Cardiac muscle cell (in vitro differentiated cells and primary cell): ENCODE data around the gene SERPINA5. TPM values are rescaled to one million over a fixed set of nuclear protein-coding genes. Genes with fewer than 3 reads are reported as not detected.

Source experiments
- DNase-seq, 2 donors: peaks; one replicate each; pipeline versions ENCODE4 v3.0.0 to v3.0.0-alpha.2; 2010 to 2017; ENCODE audit warnings: low read depth in 1 of 2, low spot score in 1 of 2
- H3K27ac ChIP-seq: fragments of 200-600 bp; sonication (generic); 2 replicates; pipeline ENCODE4 v1.5.1; 2016
- H3K27me3 ChIP-seq: fragments of 200-600 bp; sonication (generic); 2 replicates; pipeline ENCODE4 v1.6.0; 2016; ENCODE audit warnings: control low read depth
- H3K36me3 ChIP-seq: fragments of 200-600 bp; sonication (generic); 2 replicates; pipeline ENCODE4 v1.5.1; 2016; ENCODE audit warnings: control low read depth
- H3K4me1 ChIP-seq: fragments of 200-600 bp; sonication (generic); 2 replicates; pipeline ENCODE4 v1.8.1; 2017; ENCODE audit warnings: low read depth, mild to moderate bottlenecking, mixed run types
- H3K4me3 ChIP-seq: fragments of 200-600 bp; sonication (generic); 2 replicates; pipeline ENCODE4 v1.5.1; 2016; ENCODE audit warnings: mild to moderate bottlenecking
- H3K9me3 ChIP-seq: fragments of 200-600 bp; sonication (generic); 2 replicates; pipeline ENCODE4 v1.5.1; 2017; ENCODE audit warnings: low read depth, mild to moderate bottlenecking, control low read depth
- polyA plus RNA-seq: library from polyadenylated mRNA; unstranded; fragments of >200 nt; fragmentation: Nextera tagmentation; extraction: Ambion mirVana; gene quantifications from 2 replicates; pipeline ENCODE4 v1.2.1, GENCODE V29; 2016
- total RNA-seq: library from RNA; depleted of rRNA; stranded (reverse); fragments of >200 nt; gene quantifications from 2 replicates; pipeline ENCODE4 v1.2.3, GENCODE V29; 2016
- TF ChIP-seq, protein P1 (sequence below): IDR thresholded peaks from 2 replicates; pipeline ENCODE4 v1.5.1; 2012; ENCODE audit warnings: low read depth, mild to moderate bottlenecking, low read length

The SERPINA5 gene
- total and polyA plus RNA-seq, 2 experiments from 2014 or later, result not detected

DNA sequence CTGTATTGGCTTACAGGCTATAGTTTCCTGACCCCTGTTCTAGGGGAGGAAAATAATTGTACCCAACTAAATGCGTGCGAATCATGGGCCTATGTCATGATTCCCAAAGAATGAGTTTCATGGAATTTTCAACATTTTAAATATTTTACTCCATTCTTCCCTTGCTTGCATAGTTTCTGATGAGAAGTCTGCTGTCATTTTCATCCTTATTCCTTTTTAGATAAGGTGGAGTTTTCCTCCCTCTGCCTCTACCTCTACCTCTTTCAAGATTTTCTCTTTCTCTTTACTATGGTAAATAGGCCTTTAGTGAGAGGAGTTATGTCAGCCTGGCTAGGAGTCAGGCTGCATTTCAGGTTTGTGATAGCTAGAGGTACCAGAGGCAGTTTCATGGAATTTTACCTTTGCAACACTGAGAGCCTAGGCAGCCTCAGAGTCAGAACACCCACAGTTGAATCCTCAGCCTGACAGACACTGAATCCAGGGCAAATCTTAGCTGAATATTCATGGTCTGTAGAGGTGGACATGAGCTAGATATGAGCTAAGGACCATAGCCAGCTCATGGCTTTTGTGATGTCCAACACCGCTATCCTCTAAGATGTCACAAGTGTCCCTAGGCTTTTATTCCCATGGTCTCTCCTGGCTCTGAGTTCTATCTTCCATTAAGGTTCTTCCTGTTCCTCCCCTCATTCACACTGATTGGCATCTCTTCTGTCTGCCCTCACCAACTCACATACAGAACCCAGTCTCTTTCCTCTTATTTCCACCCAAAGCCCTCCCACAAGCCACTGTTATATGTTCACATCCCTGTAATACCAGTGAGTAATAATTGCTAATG, 37.0 kb downstream of the SERPINA5 start:
- Histone ChIP-seq H3K4me3 (no peak overlapping the region), H3K27me3 (no peaks in the 10 kb centered on the region), H3K9me3 (no peaks in the 10 kb centered on the region), H3K36me3 (no peaks in the 10 kb centered on the region), H3K4me1 (no peaks in the 10 kb centered on the region), H3K27ac (no peak overlapping the region)
- TF ChIP-seq, protein P1, sequence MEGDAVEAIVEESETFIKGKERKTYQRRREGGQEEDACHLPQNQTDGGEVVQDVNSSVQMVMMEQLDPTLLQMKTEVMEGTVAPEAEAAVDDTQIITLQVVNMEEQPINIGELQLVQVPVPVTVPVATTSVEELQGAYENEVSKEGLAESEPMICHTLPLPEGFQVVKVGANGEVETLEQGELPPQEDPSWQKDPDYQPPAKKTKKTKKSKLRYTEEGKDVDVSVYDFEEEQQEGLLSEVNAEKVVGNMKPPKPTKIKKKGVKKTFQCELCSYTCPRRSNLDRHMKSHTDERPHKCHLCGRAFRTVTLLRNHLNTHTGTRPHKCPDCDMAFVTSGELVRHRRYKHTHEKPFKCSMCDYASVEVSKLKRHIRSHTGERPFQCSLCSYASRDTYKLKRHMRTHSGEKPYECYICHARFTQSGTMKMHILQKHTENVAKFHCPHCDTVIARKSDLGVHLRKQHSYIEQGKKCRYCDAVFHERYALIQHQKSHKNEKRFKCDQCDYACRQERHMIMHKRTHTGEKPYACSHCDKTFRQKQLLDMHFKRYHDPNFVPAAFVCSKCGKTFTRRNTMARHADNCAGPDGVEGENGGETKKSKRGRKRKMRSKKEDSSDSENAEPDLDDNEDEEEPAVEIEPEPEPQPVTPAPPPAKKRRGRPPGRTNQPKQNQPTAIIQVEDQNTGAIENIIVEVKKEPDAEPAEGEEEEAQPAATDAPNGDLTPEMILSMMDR, result no peak
- no peak for DNase-seq

DNA sequence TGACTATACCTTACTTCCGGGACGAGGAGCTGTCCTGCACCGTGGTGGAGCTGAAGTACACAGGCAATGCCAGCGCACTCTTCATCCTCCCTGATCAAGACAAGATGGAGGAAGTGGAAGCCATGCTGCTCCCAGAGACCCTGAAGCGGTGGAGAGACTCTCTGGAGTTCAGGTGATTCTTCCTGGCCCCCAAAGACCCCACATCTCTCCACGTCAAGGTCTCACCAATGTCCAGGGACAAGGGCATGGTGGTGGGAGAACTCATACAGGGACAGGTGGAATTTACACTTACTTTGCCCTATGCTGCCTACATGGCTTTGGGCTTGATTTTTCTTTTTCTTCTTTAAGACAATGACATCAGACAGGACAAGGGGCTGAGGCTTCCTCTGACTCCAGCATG, 38.1 kb downstream of the SERPINA5 start:
- Histone ChIP-seq H3K27ac (no peak overlapping the region), H3K36me3 (no peaks in the 10 kb centered on the region), H3K27me3 (peaks cover 1% of the 10 kb centered on the region), H3K4me3 (no peak overlapping the region), H3K9me3 (no peaks in the 10 kb centered on the region), H3K4me1 (no peaks in the 10 kb centered on the region)
- no peak for DNase-seq
- TF ChIP-seq, protein P1, result no peak

DNA sequence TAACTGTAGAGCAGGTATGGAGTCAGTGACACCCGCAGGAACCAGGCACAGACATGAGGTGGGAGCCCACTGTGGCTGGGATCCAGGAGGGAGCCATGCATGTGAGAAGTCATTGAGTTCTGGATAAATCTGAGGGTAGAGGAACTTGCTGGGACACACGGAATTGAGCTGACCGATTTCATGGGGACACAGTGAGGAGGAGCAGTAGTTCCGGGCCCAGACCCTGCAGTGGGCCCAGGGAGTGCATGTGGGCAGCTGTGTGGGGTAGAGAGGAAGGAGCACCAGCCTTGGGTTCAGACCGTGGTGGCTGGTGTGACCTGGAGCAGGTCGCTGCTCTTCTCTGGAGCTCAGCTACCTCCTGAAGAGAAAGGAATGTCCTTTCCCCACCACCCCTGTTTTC, 39.4 kb downstream of the SERPINA5 start:
- no peak overlapping the region for H3K27ac ChIP-seq
- no peaks in the 10 kb centered on the region for H3K9me3 ChIP-seq
- no peak overlapping the region for H3K4me3 ChIP-seq
- TF ChIP-seq, protein P1, result no peak
- peaks cover 11% of the 10 kb centered on the region for H3K27me3 ChIP-seq
- no peaks in the 10 kb centered on the region for H3K36me3 ChIP-seq
- no peaks in the 10 kb centered on the region for H3K4me1 ChIP-seq
- DNase-seq, result no peak

DNA sequence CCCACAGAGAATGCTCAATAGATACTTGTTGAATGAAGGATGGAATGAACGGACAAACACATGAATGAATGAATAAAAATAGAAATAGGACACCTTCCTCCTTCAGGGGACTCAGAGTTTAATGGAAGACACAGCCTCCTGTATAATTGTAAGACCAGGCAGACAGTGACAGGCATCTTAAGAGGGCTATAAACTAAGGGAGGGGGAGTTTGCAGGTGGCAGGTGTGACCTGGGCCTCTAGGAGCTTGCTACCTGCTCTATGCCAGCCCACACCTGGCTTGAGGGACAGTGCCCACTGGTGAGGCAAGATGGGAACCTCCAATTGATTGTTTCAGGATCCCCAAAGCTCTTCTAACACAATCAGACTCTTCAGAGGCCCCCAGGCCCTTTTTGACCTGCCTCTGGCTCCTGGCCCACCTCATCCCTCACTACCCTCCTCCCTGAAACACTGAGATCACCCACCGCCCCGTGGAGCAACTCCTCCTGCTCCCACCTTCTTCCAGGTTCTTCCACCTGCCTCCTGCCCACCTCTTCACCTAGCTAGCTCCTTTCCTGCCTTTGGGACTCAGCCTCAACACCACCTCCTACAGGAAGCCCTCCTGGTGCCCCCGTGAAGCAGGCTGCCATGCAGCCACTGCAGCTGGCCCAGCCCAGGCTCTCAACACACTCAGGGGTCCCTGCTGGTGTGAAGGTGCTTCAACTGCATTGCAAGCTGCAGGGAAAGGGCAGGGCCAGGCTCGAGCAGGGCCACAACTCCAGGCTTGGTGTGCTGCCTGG, 40.3 kb downstream of the SERPINA5 start:
- H3K36me3 ChIP-seq, result no peaks in the 10 kb centered on the region
- H3K4me3 ChIP-seq, result no peak overlapping the region
- H3K4me1 ChIP-seq, result no peaks in the 10 kb centered on the region
- TF ChIP-seq, protein P1, result no peak
- no peak for DNase-seq
- H3K9me3 ChIP-seq, result no peaks in the 10 kb centered on the region
- no peak overlapping the region for H3K27ac ChIP-seq
- H3K27me3 ChIP-seq, result peaks cover 14% of the 10 kb centered on the region

- no peak for DNase-seq
- TF ChIP-seq, protein P1, result no peak
- Histone ChIP-seq H3K36me3 (no peaks in the 10 kb centered on the region), H3K9me3 (no peaks in the 10 kb centered on the region), H3K27me3 (peaks cover 14% of the 10 kb centered on the region), H3K4me3 (no peak overlapping the region), H3K4me1 (no peaks in the 10 kb centered on the region), H3K27ac (no peak overlapping the region)
Observed at GRCh38 chr14:94622653-94623421, 41.6 kb downstream of the SERPINA5 start.
